Right lobe of liver (tissue), 6 donors: ENCODE measurements around the gene RPTOR. TPM values are rescaled to one million over a fixed set of nuclear protein-coding genes. Genes with fewer than 3 reads are reported as not detected.

Experiments
- ATAC-seq, 4 donors: fragments of 200-7000 bp; cut with Tn5 transposase; one replicate each; pipeline ENCODE4 v1.9.1; 2020; ENCODE audit warnings: mild to moderate bottlenecking in 4 of 4, moderate library complexity in 4 of 4
- DNase-seq, 3 donors: peaks; one replicate each; pipeline ENCODE4 v3.0.0-alpha.2; 2020
- H3K27ac ChIP-seq, 3 donors: fragments of 200-600 bp; one replicate each; pipeline ENCODE4 v1.8.0; 2022
- H3K27me3 ChIP-seq, 2 donors: fragments of 200-600 bp; one replicate each; pipeline ENCODE4 v1.8.0; 2022
- H3K36me3 ChIP-seq, 4 donors: fragments of 200-600 bp; sonication (generic) in 1 of 4; one replicate each; pipeline versions ENCODE4 v1.5.1 to v1.8.0; 2017 to 2022; ENCODE audit warnings: control low read depth in 1 of 4
- H3K4me1 ChIP-seq, 4 donors: fragments of 200-600 bp; sonication (generic) in 1 of 4; one replicate each; pipeline versions ENCODE4 v1.5.1 to v1.8.0; 2017 to 2022; ENCODE audit warnings: control low read depth in 1 of 4
- H3K4me3 ChIP-seq, 3 donors: fragments of 200-600 bp; one replicate each; pipeline ENCODE4 v1.8.0; 2022
- H3K9me3 ChIP-seq, 4 donors: fragments of 200-600 bp; sonication (generic) in 1 of 4; one replicate each; pipeline versions ENCODE4 v1.5.1 to v1.8.0; 2017 to 2022; ENCODE audit warnings: control low read depth in 1 of 4
- POLR2A ChIP-seq: fragments of 450-650 bp; IDR thresholded peaks from one replicate; pipeline ENCODE4 v1.6.1; 2017; ENCODE audit warnings: antibody characterized with exemption, mild to moderate bottlenecking
- WGBS: methylation state at CpG from one replicate; pipeline ENCODE4 v1.1.6; 2018; ENCODE audit warnings: low coverage, low lambda C conversion rate; ENCODE audit not compliant: insufficient coverage; ENCODE audit errors: missing lambda C conversion rate; 5-methylcytosine and 5-hydroxymethylcytosine counted together
- intact Hi-C, 2 donors: fragments of 100-400 bp; cut with DNase I; formaldehyde crosslinking; loops; one replicate each; pipeline versions ENCODE4 v1.11.2 to v1.14.1; 2022
- total RNA-seq, 6 experiments: library from RNA; depleted of rRNA in 2 of 6; stranded (reverse); fragments of >200 nt in 2 of 6; fragmentation: NEBNext Ultra II Directional in 3 of 6; extraction: Animal tissue kit (Norgen Biotek cat#: 25700) in 3 of 6; gene quantifications; one replicate each; pipeline versions ENCODE4 v1.1.0 to v1.2.4, GENCODE V29; 2016 to 2023
- TF ChIP-seq, protein P1 (sequence below), 4 donors: fragments of 200-600 bp in 3 of 4; fragments of 450-650 bp in 1 of 4; IDR thresholded peaks; one replicate each; pipeline versions ENCODE4 v1.5.1 to v1.8.0; 2016 to 2022; ENCODE audit warnings: antibody characterized with exemption in 4 of 4, mild to moderate bottlenecking in 2 of 4
- donor health status: DM: no; HTN: yes; CAD: no.
- donor health status: DM: no; HTN: no; CAD: no.
- donor health status: DM: no; HTN: no; CAD: no.
- donor health status: DM: no; HTN: yes; CAD: no.
- donor health status: DM: no; HTN: yes; CAD: no.

RPTOR gene
- total RNA-seq, 6 experiments from 2014 or later, result 13.1 to 24.0 (median 15.5) TPM

DNA sequence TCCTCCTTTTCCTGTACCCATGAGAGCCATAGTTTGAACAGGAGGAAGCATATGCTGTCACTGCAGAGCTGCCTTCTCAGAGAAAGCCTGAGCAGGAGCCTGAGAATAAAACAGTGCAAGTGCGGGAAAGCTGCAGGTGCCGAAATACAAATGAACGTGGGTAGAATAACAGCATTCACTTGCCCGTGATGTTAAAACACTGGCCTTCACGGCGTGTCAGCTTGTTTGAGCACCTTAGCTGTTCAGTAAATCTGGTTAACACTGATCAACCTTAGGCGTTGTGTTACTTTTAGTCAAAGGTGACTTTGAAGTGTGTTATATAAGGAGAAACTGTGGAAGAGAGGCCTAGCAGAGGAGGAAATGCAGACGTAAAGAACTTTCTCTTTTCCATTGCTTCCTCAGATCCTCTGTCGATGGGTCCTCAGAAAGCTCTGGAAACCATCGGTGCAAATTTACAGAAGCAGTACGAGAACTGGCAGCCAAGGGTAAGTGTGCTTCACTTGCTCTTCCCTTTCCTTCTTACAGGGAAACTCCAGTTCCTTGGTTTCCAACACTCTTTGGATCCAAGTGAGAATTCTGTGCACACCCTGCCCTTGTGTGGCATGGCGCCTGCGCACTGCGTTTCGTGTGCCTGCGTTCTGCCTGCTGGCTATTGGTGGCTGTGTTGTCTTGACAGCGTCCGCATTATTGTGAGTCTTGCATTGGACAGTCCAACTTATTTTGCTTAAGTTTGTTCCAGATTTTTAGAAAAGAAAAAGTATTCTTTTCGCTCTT lies 98.9 kb downstream of the RPTOR start:
- DNase-seq, result no peak
- WGBS, result 94% methylated on average over 19 of the region's 19 CpGs
- ATAC-seq, result no peak

DNA sequence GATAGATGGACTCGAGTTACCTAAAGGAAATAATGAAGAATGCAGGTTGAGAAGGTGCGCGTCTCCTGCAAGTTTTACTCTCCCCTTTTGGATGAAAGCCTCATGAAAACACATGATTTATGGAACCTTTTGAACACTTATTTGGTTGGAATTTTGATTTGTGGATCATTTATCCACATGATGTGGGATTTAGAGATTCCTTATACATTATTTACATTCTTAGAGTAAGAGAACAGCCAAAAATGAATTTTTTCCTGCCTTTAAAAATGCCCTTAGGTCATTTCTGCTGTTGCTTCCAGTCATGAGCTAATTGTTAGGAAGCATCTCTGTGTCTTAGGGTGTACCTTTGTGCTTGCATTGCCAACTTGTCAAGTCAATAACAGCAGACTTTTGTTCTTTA lies 99.9 kb downstream of the RPTOR start:
- intact Hi-C loops, result no loop called here

More for the DNA sequence above, 98.9 kb downstream of the RPTOR start:
- no peaks in the 10 kb centered on the region for H3K36me3 ChIP-seq
- no peak for TF ChIP-seq POLR2A
- TF ChIP-seq, protein P1, sequence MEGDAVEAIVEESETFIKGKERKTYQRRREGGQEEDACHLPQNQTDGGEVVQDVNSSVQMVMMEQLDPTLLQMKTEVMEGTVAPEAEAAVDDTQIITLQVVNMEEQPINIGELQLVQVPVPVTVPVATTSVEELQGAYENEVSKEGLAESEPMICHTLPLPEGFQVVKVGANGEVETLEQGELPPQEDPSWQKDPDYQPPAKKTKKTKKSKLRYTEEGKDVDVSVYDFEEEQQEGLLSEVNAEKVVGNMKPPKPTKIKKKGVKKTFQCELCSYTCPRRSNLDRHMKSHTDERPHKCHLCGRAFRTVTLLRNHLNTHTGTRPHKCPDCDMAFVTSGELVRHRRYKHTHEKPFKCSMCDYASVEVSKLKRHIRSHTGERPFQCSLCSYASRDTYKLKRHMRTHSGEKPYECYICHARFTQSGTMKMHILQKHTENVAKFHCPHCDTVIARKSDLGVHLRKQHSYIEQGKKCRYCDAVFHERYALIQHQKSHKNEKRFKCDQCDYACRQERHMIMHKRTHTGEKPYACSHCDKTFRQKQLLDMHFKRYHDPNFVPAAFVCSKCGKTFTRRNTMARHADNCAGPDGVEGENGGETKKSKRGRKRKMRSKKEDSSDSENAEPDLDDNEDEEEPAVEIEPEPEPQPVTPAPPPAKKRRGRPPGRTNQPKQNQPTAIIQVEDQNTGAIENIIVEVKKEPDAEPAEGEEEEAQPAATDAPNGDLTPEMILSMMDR (IDR thresholded peaks at IDR 0.05), result no peak
- intact Hi-C loops, result no loop called here
- no peak overlapping the region for H3K4me3 ChIP-seq
- no peak overlapping the region for H3K27ac ChIP-seq
- H3K9me3 ChIP-seq, result no peaks in the 10 kb centered on the region
- H3K4me1 ChIP-seq, result no peaks in the 10 kb centered on the region
- no peaks in the 10 kb centered on the region for H3K27me3 ChIP-seq

DNA sequence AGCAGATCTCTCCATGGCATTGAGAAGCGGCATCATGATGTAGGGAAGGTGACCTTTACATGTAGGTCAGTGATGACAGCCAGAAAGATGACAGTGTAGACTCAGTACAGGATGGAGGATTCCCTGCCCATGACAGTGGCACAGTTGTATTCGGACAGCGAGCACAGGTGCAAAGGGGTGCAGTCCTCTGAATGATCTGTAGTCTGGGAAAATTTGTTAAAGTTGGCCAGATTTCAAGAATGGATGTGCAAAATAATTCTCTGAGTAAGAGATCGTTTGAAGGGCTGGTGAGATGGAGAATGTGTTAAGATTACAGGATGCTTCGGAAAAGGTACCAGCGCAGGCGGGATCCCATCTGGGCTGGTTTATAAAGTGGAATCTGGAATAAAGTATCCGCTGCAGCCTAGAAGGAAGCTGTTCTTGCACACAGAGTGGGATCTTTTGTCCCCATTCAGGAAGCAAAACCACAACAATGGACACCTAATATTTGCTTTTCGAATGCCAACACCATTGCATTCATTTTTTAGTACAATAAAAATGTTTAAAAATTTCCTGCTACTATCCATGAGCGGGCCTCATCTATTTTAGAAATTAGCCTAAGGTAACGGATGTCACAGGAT lies 101.2 kb downstream of the RPTOR start:
- WGBS, result 85% methylated on average over 7 of the region's 11 CpGs

More for the DNA sequence above, 99.9 kb downstream of the RPTOR start:
- no peak for DNase-seq
- TF ChIP-seq, protein P1 (IDR thresholded peaks at IDR 0.05), result no peak
- TF ChIP-seq POLR2A, result no peak
- no peaks in the 10 kb centered on the region for H3K9me3 ChIP-seq
- H3K4me1 ChIP-seq, result no peaks in the 10 kb centered on the region
- no peaks in the 10 kb centered on the region for H3K36me3 ChIP-seq
- ATAC-seq, result no peak
- H3K27ac ChIP-seq, result no peak overlapping the region
- no peak overlapping the region for H3K4me3 ChIP-seq
- 92% methylated on average over 3 of the region's 3 CpGs for WGBS
- no peaks in the 10 kb centered on the region for H3K27me3 ChIP-seq

DNA sequence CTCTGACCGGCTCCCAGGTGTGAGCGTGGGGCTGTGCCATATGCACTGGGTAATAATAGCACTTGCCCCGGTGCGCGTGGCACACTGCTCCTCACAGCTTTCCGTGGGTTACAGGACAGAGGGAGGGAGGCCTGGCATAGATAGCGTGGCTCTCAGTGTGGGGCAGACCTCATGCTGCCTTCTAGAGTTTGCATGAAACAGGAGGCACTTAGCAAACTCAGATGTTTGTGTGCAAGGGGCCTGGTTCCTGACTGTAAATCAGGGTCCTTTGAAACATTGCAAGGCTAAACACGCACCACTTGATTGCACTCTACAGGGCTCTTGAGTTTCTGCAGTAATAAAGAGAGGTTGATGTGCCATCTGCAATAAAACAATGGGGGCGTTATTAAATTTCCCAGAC lies 101.7 kb downstream of the RPTOR start:
- Histone ChIP-seq H3K36me3 (no peaks in the 10 kb centered on the region), H3K27me3 (no peaks in the 10 kb centered on the region), H3K4me1 (no peaks in the 10 kb centered on the region), H3K9me3 (no peaks in the 10 kb centered on the region), H3K4me3 (no peak overlapping the region), H3K27ac (no peak overlapping the region)
- intact Hi-C loops, result no loop called here
- 91% methylated on average over 5 of the region's 9 CpGs for WGBS
- no peak for ATAC-seq
- TF ChIP-seq, protein P1 (IDR thresholded peaks at IDR 0.05), result no peak
- no peak for TF ChIP-seq POLR2A
- no peak for DNase-seq

More for the DNA sequence above, 101.2 kb downstream of the RPTOR start:
- H3K27me3 ChIP-seq, result no peaks in the 10 kb centered on the region
- DNase-seq (no peak), ATAC-seq (no peak)
- H3K27ac ChIP-seq, result no peak overlapping the region
- TF ChIP-seq, protein P1 (IDR thresholded peaks at IDR 0.05), result no peak
- H3K9me3 ChIP-seq, result no peaks in the 10 kb centered on the region
- H3K4me1 ChIP-seq, result no peaks in the 10 kb centered on the region
- intact Hi-C loops, result no loop called here
- no peak overlapping the region for H3K4me3 ChIP-seq
- H3K36me3 ChIP-seq, result no peaks in the 10 kb centered on the region
